NCI-H82 treated with DMSO at 0.1 percent for 48 hours (cell line): ENCODE measurements around the gene TBC1D22A.

Experiments used
- DNase-seq: peaks from one replicate; lab custom pipeline; 2025; ENCODE audit not compliant: unreplicated experiment; lab: John Stamatoyannopoulos, UW

Gene TBC1D22A

GRCh38 chr22:47066616-47066905, 304.1 kb downstream of the TBC1D22A start:
- no peak for DNase-seq

DNA sequence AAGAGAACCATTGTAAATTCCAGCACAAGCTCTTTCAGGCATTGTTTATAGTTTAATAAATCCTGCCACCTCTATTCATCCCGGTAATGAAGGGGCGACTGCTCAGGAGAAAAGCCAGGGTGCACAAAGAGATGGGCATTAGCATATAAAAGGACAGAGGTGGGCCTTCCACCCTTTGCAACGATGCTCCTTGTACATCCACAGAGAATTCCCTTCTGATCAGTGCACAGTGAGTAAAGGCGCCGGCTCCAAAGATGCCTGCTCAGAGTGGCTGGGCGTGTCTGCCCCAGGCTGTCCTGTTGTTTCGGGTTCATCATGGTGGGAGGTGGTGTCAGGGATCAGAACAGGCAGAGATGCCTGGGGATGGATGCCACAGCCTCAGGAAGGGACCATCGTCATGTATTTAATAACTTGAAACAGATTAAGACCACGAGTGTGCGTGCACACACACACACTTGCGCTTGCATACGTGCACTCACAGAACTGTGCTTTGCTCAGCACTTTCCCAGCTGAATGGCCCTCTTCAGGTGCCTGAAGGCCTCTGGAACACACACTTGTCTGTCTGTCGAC, 305.0 kb downstream of the TBC1D22A start:
- DNase-seq, result no peak

GRCh38 chr22:47067911-47068625, 305.6 kb downstream of the TBC1D22A start:
- DNase-seq, result no peak

DNA sequence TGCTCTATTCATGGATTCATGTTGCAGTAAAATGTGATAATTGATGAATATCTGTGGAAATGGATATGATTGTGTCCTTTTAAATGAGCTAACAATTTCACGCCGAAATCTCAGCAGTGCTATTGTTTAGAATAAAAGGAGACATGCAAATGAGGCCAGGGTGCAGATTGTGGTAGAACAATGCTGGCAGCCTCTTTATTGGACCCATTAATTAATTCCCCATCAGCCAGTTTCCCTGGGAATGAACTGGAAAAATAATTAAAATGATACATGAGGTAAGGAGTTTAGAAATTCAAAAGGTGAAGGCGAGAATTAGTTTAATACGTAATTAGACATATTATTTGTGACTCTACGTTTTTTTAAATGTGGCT, 306.2 kb downstream of the TBC1D22A start:
- DNase-seq, result no peak

GRCh38 chr22:47069270-47069669, 306.8 kb downstream of the TBC1D22A start:
- DNase-seq, result no peak

DNA sequence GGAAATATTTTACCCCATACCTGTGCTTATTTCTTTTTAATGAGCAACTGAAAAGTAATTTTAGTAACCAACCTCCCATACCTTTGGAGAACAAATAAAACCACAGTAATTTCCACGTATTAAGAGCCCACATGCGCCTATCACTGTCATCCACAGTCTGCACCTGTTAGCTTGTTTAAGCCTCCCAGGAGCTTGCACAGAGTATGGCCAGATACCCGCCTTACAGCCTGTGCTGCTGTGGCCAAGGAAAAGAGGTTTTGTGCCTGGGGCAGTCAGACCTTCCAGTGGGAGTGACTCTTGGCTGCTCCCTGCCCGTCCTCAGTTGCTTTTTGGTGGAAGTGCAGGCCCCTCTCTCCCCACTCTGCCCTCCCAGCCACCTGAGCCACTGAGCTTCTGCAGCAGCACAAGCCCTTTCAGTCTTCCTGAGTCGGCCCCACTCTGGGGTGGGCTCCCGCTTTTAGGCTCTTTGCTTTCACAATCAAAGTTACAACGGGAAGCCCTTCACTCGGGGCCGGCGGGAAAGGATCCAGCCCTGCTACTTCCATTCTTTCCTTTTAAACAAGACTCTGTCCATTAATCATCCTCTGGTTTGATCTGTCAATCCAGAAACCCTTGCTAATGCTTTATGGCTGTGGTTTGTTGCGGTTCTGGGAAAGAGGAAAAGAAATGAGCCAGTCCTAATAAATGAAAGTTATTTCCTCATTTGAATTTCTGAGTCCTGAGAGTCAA, 308.8 kb downstream of the TBC1D22A start:
- DNase-seq, result no peak

GRCh38 chr22:47071807-47072641, 309.6 kb downstream of the TBC1D22A start:
- DNase-seq, result no peak

DNA sequence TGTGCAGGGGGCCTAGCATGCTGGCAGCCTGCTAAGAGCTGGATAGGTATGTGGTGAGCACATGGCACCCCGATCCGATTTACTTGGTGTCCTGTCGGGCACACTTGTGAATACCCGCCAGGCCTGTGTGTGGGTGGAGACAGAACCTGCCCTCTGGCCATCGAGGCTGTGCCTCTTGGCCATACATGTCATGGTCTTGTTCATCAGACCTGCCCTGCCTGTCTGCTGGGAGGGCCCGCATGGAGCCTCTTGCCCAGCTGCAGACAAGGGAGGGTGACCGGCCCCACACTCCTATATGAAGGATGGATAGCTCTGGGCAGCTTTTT, 310.2 kb downstream of the TBC1D22A start:
- no peak for DNase-seq

GRCh38 chr22:47073075-47073474, 310.6 kb downstream of the TBC1D22A start:
- DNase-seq, result no peak

GRCh38 chr22:47074105-47074504, 311.7 kb downstream of the TBC1D22A start:
- no peak for DNase-seq

DNA sequence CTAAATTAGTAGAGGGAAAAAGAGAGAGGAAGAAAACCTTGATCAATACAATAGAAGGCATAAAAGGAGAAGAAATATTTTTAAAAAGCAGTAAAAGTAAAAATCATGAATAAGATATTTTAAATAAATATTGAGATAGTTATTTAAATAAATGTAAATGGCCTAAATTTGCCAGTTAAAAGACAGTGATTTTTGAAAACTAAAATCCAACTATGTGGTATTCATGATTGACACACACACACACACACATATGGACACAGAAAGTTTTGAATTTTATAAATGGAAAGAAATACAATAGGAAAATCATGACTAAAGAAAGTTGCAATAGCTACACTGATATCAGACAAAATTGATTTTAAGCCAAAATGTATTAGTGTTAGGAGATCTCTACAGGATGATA, 313.1 kb downstream of the TBC1D22A start:
- no peak for DNase-seq

DNA sequence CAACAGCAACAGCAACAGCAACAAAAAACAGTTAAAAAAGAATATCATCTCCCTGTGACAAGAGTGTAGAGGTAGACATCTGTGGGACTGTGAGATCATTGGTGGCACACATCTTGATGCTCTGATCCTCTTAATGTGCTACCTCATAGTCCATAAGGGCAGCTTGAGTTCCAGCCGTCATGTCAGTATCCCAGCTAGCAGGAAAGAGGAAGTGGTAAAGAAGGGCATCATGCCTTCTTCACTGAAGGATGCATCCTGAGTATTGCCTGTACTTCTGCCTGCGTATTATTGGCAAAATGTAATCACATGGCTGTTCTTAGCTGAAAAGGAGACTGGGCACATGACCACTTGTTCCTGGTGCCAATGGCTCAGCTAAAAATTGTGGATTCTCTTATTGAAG, 314.3 kb downstream of the TBC1D22A start:
- DNase-seq, result no peak

- no peak for DNase-seq
These were observed 317.6 kb downstream of the TBC1D22A start for GRCh38 chr22:47080100-47080499.

GRCh38 chr22:47082505-47082904, 320.1 kb downstream of the TBC1D22A start:
- no peak for DNase-seq

- no peak for DNase-seq
These were observed 321.0 kb downstream of the TBC1D22A start for GRCh38 chr22:47083379-47083986.

DNA sequence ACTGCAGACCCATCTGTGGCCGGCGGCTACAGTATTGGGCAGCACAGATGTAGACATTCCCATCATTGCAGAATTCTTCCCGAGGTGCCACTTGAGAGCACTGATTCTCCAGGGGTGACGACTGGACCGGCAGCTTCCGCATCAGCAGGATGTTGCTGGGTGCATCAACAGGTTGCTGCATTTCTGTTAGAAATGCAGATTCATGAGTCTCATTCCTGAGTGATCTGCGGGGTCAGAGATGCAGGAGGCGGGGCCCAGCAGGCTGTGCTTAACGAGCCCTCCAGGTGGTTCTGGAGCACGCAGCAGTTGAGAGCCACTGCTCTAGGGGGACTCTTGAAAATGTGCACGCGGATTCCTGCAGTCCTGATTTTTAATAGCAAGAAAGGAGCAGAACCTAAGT, 321.8 kb downstream of the TBC1D22A start:
- DNase-seq, result no peak

DNA sequence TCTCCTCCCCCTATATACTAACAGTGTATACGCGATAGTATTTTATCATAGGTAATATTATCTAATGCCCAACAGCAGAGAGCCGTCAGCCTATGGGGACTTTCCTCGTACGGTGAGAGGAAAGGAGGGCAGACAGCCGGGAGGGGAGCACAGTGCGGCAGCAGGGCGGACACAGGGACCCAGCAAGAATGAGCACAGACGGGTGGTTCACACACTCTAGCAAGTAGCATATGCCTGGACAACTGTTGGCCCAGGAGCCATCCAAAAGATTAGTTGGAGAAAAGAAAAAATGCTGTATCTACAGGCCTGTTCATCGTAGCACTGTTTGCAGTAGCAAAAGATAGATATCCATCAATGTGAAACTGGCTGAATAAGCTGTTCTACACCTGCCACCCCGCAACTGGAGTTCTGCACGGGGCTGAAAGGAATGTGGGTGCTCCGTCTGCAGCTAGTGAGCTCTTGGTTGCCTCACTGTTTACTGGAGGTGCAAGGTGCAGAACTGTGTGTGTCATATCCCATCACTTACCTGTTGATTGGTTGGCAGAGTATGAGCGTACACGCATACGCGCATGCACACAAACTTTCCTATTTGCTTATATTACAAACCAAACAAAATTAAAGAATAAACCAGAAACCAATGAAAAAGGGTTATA, 324.3 kb downstream of the TBC1D22A start:
- DNase-seq, result no peak

DNA sequence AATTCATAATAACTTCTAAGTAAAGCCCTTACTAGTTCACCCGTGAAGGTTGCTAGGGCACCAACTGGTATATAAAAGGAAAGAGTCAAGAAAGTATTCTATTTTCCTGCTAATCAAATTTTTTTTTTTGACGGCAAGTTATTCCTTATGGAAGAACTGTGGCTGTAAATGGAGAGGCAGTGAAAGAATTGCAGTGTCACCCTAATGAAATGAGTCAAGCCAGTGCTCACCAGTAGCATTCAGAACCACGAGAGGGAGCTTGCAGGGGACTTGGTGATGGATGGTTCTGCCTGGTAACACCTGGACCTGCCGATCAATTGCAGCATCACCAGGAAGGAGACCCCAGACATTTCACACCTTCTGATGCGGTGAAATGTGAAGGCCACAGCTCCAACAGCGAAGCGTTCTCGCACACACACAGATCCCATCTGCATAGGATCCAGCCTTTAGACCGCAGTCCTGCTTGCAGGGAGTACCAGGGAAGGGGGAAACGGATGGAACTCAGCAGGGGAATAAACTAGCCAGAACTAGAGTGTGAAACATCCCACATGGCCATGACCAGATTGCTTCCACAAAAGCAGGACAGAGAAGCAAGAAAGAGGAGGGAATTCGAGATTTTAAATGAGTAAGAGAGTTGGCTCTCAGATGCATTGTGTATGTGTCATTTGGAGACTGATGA, 326.2 kb downstream of the TBC1D22A start:
- no peak for DNase-seq

DNA sequence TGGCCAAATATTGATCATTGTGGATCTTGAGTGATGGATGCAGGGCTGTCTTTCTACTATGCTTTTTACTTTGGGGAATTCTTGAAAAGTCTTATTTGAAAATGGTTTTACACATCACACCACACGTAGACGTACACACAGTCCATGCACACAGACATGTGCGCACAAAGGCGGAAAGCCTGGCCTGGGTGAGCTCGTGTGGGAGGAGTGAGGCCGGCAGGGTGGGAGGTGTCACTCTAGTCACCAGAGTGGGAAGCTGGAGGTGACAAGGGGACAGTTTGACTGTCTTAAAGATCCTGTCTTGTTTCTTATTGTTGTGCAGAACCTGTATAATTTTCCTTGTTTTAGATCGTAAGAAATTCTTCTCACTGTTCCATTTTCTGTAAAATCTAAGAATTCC, 326.9 kb downstream of the TBC1D22A start:
- no peak for DNase-seq

- no peak for DNase-seq
These were observed 327.5 kb downstream of the TBC1D22A start for GRCh38 chr22:47089796-47090460.
